H9 (cell line): ENCODE results near the gene OPHN1. TPM values are rescaled to one million over a fixed set of nuclear protein-coding genes. Genes with fewer than 3 reads are reported as not detected.

Experiments
- DNase-seq: peaks from one replicate; pipeline ENCODE4 v3.0.0-alpha.2; 2017
- H2AFZ ChIP-seq: one replicate; pipeline ENCODE4 v1.6.1; 2013; ENCODE audit warnings: mild to moderate bottlenecking, low read length, control low read depth, moderate library complexity
- H2AK5ac ChIP-seq: 2 replicates; pipeline ENCODE4 v1.6.1; 2013; ENCODE audit warnings: low read length, control low read depth, mixed read lengths; ENCODE audit not compliant: insufficient read length
- H2BK120ac ChIP-seq: one replicate; pipeline ENCODE4 v1.6.1; 2013; ENCODE audit warnings: low read depth, mild to moderate bottlenecking, low read length, control low read depth, inconsistent platforms; ENCODE audit not compliant: poor library complexity, severe bottlenecking
- H2BK12ac ChIP-seq: 2 replicates; pipeline ENCODE4 v1.6.1; 2013; ENCODE audit warnings: low read length, control low read depth, mixed read lengths, low read depth; ENCODE audit not compliant: insufficient read length
- H2BK15ac ChIP-seq: 2 replicates; pipeline ENCODE4 v1.6.1; 2013; ENCODE audit warnings: low read depth, low read length, control low read depth
- H2BK20ac ChIP-seq: one replicate; pipeline ENCODE4 v1.6.1; 2013; ENCODE audit warnings: low read depth, mild to moderate bottlenecking, low read length, control low read depth, inconsistent platforms; ENCODE audit not compliant: poor library complexity, severe bottlenecking
- H2BK5ac ChIP-seq: 2 replicates; pipeline ENCODE4 v1.6.1; 2013; ENCODE audit warnings: low read length, control low read depth, mixed read lengths; ENCODE audit not compliant: insufficient read length
- H3K14ac ChIP-seq: 2 replicates; pipeline ENCODE4 v1.6.1; 2013; ENCODE audit warnings: low read length, control low read depth; ENCODE audit not compliant: insufficient read depth
- H3K18ac ChIP-seq: 2 replicates; pipeline ENCODE4 v1.6.1; 2013; ENCODE audit warnings: low read depth, mild to moderate bottlenecking, mixed read lengths, low read length, control low read depth; ENCODE audit not compliant: insufficient read length
- H3K23ac ChIP-seq: 2 replicates; pipeline ENCODE4 v1.6.1; 2013; ENCODE audit warnings: low read length, control low read depth, mixed read lengths, low read depth; ENCODE audit not compliant: insufficient read length
- H3K23me2 ChIP-seq: 2 replicates; pipeline ENCODE4 v1.6.1; 2013; ENCODE audit warnings: low read depth, mild to moderate bottlenecking, mixed read lengths, low read length, control low read depth; ENCODE audit not compliant: insufficient read length, poor library complexity, severe bottlenecking
- H3K27ac ChIP-seq: 2 replicates; pipeline ENCODE4 v1.5.1; 2013; ENCODE audit warnings: low read length, control low read depth, mixed read lengths, low read depth; ENCODE audit not compliant: insufficient read length
- H3K27me3 ChIP-seq: 2 replicates; pipeline ENCODE4 v1.6.1; 2013; ENCODE audit warnings: low read length, control low read depth, inconsistent platforms; ENCODE audit not compliant: insufficient read depth
- H3K4ac ChIP-seq: 2 replicates; pipeline ENCODE4 v1.6.1; 2013; ENCODE audit warnings: low read depth, mild to moderate bottlenecking, control low read depth, inconsistent platforms, low read length, moderate library complexity
- H3K4me1 ChIP-seq: 2 replicates; pipeline ENCODE4 v1.6.1; 2013; ENCODE audit warnings: low read length, control low read depth, inconsistent platforms; ENCODE audit not compliant: insufficient read depth
- H3K4me2 ChIP-seq: 2 replicates; pipeline ENCODE4 v1.6.1; 2013; ENCODE audit warnings: low read length, control low read depth, mixed read lengths; ENCODE audit not compliant: insufficient read length, insufficient read depth
- H3K56ac ChIP-seq: 2 replicates; pipeline ENCODE4 v1.6.1; 2013; ENCODE audit warnings: low read depth, mild to moderate bottlenecking, mixed read lengths, low read length, control low read depth; ENCODE audit not compliant: insufficient read length
- H3K79me1 ChIP-seq: 2 replicates; pipeline ENCODE4 v1.6.1; 2013; ENCODE audit warnings: low read depth, mild to moderate bottlenecking, moderate library complexity, low read length, control low read depth, inconsistent platforms; ENCODE audit not compliant: insufficient read depth, poor library complexity, severe bottlenecking
- H3K79me2 ChIP-seq: 2 replicates; pipeline ENCODE4 v1.6.1; 2013; ENCODE audit warnings: low read length, control low read depth, inconsistent platforms; ENCODE audit not compliant: insufficient read depth
- H3K9ac ChIP-seq: 2 replicates; pipeline ENCODE4 v1.6.1; 2013; ENCODE audit warnings: low read length, control low read depth, mixed read lengths; ENCODE audit not compliant: insufficient read length; ENCODE audit errors: extremely low read depth
- H3K9me3 ChIP-seq: one replicate; pipeline ENCODE4 v1.6.1; 2013; ENCODE audit warnings: low read depth, low read length, inconsistent platforms; ENCODE audit not compliant: control insufficient read depth
- H3T11ph ChIP-seq: one replicate; pipeline ENCODE4 v1.6.1; 2013; ENCODE audit warnings: mild to moderate bottlenecking, low read length, control low read depth, inconsistent platforms
- H4K20me1 ChIP-seq: one replicate; pipeline ENCODE4 v1.6.1; 2013; ENCODE audit not compliant: control insufficient read depth, insufficient read length, insufficient read depth
- H4K5ac ChIP-seq: 2 replicates; pipeline ENCODE4 v1.6.1; 2013; ENCODE audit warnings: low read depth, mild to moderate bottlenecking, mixed read lengths, low read length, control low read depth; ENCODE audit not compliant: insufficient read length
- H4K8ac ChIP-seq: replicated peaks from 2 replicates; pipeline ENCODE4 v1.6.1; 2013; ENCODE audit warnings: low read length, control low read depth, mixed read lengths, low read depth; ENCODE audit not compliant: insufficient read length
- H4K91ac ChIP-seq: 2 replicates; pipeline ENCODE4 v1.6.1; 2013; ENCODE audit warnings: low read depth, mild to moderate bottlenecking, moderate library complexity, mixed read lengths, low read length, control low read depth; ENCODE audit not compliant: insufficient read length
- H3K27ac Mint-ChIP-seq, 3 experiments: 2 replicates in 2 of 3; 3 replicates in 1 of 3; pipeline ENCODE4 v1.8.0; 2020 to 2021; ENCODE audit warnings: mixed read lengths in 3 of 3, mild to moderate bottlenecking in 1 of 3, moderate library complexity in 1 of 3
- H3K27me3 Mint-ChIP-seq: 2 replicates; pipeline ENCODE4 v1.8.0; 2021; ENCODE audit warnings: low read depth, mild to moderate bottlenecking, moderate library complexity, mixed read lengths
- H3K36me3 Mint-ChIP-seq, 3 experiments: 2 replicates in 2 of 3; 3 replicates in 1 of 3; pipeline ENCODE4 v1.8.0; 2020 to 2021; ENCODE audit warnings: low read depth in 3 of 3, mixed read lengths in 3 of 3; ENCODE audit not compliant: insufficient read depth in 1 of 3
- H3K4me1 Mint-ChIP-seq, 2 experiments: 2 replicates each; pipeline ENCODE4 v1.8.0; 2020; ENCODE audit warnings: mixed read lengths in 2 of 2
- H3K4me3 Mint-ChIP-seq, 2 experiments: 2 replicates in 1 of 2; 3 replicates in 1 of 2; pipeline ENCODE4 v1.8.0; 2020 to 2021; ENCODE audit warnings: mild to moderate bottlenecking in 2 of 2, mixed read lengths in 2 of 2, moderate library complexity in 1 of 2
- H3K9me3 Mint-ChIP-seq, 2 experiments: 2 replicates in 1 of 2; 3 replicates in 1 of 2; pipeline ENCODE4 v1.8.0; 2020; ENCODE audit warnings: mild to moderate bottlenecking in 2 of 2, mixed read lengths in 2 of 2, moderate library complexity in 1 of 2
- CTCF ChIP-seq: fragments of 200-600 bp; sonication (generic); conservative IDR thresholded peaks from 3 replicates; pipeline ENCODE4 v1.8.0; 2021; ENCODE audit warnings: antibody characterized with exemption, mild to moderate bottlenecking
- WGBS: extraction: QIAGEN DNeasy Blood & Tissue Kit; methylation state at CpG from one replicate; pipeline ENCODE4 v1.1.7; 2013; ENCODE audit warnings: missing lambda C conversion rate, low lambda C conversion rate, mixed read lengths; ENCODE audit not compliant: insufficient read length; ENCODE audit errors: extremely low coverage; 5-methylcytosine and 5-hydroxymethylcytosine counted together
- total RNA-seq: library from RNA; stranded (reverse); gene quantifications from 2 replicates; pipeline ENCODE4 v1.2.1, GENCODE V29; 2021

OPHN1 gene
- total RNA-seq, 1 experiment from 2014 or later = 1.5 TPM

GRCh38 chrX:68464796-68465195, 31.5 kb upstream of the OPHN1 start:
- no peak for DNase-seq
- Histone ChIP-seq H3K56ac (no peak overlapping the region), H3K23me2 (no peaks in the 10 kb centered on the region), H2AK5ac (no peak overlapping the region), H3K79me2 (no peaks in the 10 kb centered on the region), H3K18ac (no peak overlapping the region), H3T11ph (no peak overlapping the region), H3K4me1 (no peaks in the 10 kb centered on the region), H4K8ac (no peak overlapping the region), H3K27ac (no peak overlapping the region), H2BK20ac (no peak overlapping the region), H2AFZ (no peak overlapping the region), H3K79me1 (no peaks in the 10 kb centered on the region), H2BK15ac (no peak overlapping the region), H4K5ac (no peak overlapping the region), H4K91ac (no peak overlapping the region), H2BK120ac (no peak overlapping the region), H2BK12ac (no peak overlapping the region), H4K20me1 (no peaks in the 10 kb centered on the region), H3K27me3 (no peaks in the 10 kb centered on the region), H3K14ac (no peak overlapping the region), H3K9me3 (peaks cover 2% of the 10 kb centered on the region), H3K4ac (no peak overlapping the region), H2BK5ac (no peak overlapping the region), H3K9ac (no peak overlapping the region), H3K23ac (no peak overlapping the region), H3K4me2 (no peak overlapping the region)
- Mint-ChIP-seq H3K4me1 (peaks cover 2 to 4% of the 10 kb centered on the region in 2 experiments; a peak in 2 of 4 replicates), H3K36me3 (no peaks in the 10 kb centered on the region; a peak in 1 of 7 replicates), H3K9me3 (peaks cover 54 to 60% of the 10 kb centered on the region in 2 experiments), H3K27ac (no peak overlapping the region), H3K27me3 (no peaks in the 10 kb centered on the region; the same call in 1 of the 2 replicates), H3K4me3 (no peak overlapping the region)
- no peak for TF ChIP-seq CTCF
- no CpG with 5 or more reads among the region's 4 CpGs for WGBS
